ENCODE results near the gene PLA2G1B.

PLA2G1B gene

DNA sequence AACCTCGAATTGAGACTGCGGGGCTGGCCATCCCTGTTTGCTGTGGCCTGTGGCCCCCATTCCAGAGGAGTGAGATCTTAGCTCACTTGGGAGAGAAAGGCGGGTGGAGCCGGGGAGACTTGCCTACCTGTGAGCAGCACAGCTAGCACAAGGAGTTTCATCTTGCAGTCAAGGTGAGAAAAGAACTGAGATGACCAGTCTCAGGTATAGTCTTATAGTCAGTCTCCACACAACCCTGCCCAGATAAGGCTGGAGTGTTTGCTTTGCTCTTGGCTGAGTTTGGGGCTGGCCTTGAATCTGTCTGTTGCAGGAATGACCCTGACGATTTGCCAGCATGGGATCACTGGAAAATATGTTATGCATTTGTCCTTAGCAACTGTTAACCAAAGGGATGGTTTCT, at the start of gene PLA2G1B:
PLA2G1B (minus strand) TSS at position 187 of the 400 bp plus-strand sequence; CDS start at position 161, 26 bp downstream.
- TF ChIP-seq, protein P1, sequence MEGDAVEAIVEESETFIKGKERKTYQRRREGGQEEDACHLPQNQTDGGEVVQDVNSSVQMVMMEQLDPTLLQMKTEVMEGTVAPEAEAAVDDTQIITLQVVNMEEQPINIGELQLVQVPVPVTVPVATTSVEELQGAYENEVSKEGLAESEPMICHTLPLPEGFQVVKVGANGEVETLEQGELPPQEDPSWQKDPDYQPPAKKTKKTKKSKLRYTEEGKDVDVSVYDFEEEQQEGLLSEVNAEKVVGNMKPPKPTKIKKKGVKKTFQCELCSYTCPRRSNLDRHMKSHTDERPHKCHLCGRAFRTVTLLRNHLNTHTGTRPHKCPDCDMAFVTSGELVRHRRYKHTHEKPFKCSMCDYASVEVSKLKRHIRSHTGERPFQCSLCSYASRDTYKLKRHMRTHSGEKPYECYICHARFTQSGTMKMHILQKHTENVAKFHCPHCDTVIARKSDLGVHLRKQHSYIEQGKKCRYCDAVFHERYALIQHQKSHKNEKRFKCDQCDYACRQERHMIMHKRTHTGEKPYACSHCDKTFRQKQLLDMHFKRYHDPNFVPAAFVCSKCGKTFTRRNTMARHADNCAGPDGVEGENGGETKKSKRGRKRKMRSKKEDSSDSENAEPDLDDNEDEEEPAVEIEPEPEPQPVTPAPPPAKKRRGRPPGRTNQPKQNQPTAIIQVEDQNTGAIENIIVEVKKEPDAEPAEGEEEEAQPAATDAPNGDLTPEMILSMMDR (IDR thresholded peaks at IDR 0.05; ENCODE audit: extremely low read depth, missing control alignments), result no peak

DNA sequence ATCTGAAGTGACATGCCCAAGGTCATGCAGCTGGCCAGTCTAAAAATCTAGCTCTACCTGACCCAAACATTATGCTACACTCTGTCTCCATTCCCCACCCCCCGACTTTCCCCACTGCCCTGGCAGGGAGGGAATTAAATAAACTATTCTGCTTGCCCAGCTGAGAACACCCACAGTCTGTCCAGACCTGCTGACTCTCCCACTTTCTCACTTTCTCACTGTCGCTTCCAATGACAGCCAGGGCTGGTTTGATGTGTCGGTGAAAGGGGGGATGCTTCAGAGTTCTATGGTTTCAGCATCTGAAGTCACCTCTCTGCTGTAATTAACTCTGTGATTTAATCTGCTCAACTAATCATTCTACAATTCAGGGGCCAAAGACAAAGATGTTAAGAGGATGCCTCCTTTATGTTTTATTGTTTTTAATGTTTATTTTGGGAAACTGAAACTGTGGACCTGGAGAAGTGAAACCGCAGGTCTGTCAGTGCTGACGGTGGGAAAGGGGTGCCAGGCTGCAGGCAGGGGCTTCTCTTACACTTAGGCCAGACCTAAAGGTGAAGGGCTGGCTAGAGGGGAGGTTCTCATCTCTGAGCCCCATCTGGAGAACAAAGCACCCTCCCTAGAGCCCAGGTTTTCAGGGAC, 49.5 kb upstream of the PLA2G1B start:
- no peak for DNase-seq (ENCODE audit: low spot score)

More for the DNA sequence above, at the start of gene PLA2G1B:
- no peak for DNase-seq (ENCODE audit: low spot score)

DNA sequence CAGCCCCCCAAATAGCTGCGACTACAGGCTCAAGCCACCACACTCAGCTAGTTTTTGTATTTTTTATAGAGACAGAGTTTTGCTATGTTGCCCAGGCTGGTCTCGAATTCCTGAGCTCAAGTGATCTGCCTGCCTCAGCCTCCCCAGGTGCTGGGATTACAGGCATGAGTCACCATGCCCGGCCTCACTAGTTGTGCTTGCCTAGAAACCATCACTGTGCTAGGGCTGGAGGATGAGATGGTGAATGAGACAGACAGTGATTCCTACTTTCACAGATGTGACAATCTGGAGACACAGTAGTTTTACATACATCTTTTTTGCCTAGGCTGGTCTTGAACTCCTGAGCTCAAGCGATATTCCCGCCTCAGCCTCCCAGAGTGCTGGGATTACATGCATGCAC, 48.8 kb upstream of the PLA2G1B start:
- DNase-seq (ENCODE audit: low spot score), result no peak
- TF ChIP-seq, protein P1 (IDR thresholded peaks at IDR 0.05; ENCODE audit: extremely low read depth, missing control alignments), result no peak

More for the DNA sequence above, 49.5 kb upstream of the PLA2G1B start:
- TF ChIP-seq, protein P1 (IDR thresholded peaks at IDR 0.05; ENCODE audit: extremely low read depth, missing control alignments), result no peak

DNA sequence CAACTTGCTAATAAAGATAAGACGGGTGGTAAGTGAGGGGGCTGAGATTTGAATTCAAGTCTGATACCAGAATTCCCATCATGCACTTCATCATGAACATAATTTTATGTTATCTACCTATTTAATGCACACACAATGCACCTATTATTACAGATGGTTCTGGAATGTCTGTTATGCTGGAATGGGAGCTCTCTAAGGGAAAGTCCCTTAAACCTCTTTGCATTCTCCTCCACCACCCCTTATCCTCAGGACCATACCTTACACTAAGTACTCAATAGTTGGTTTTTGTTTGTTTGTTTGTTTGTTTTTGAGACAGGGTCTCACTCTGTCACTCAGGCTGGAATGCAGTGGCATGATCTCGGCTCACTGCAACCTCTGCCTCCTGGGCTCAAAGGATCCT, 48.4 kb upstream of the PLA2G1B start:
- DNase-seq (ENCODE audit: low spot score), result no peak
- TF ChIP-seq, protein P1 (IDR thresholded peaks at IDR 0.05; ENCODE audit: extremely low read depth, missing control alignments), result no peak

DNA sequence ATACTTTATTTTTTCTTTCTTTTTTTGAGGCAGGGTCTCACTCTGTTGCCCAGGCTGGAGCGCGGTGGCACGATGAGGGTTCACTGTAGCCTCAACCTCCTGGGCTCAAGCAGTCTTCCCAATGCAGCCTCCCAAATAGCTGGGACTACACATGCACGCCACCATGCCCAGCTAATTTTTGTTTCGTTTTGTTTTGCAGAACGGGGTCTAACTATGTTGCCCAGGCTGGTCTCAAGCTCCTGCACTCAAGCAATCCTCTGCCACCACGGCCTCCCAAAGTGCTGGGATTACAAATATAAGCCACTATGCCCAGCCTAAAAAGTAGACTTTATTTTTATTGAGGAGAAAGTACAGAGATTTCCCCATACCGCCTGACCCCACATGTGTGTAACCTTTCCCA, 46.1 kb upstream of the PLA2G1B start:
- DNase-seq (ENCODE audit: low spot score), result no peak
- TF ChIP-seq, protein P1 (IDR thresholded peaks at IDR 0.05; ENCODE audit: extremely low read depth, missing control alignments), result no peak

DNA sequence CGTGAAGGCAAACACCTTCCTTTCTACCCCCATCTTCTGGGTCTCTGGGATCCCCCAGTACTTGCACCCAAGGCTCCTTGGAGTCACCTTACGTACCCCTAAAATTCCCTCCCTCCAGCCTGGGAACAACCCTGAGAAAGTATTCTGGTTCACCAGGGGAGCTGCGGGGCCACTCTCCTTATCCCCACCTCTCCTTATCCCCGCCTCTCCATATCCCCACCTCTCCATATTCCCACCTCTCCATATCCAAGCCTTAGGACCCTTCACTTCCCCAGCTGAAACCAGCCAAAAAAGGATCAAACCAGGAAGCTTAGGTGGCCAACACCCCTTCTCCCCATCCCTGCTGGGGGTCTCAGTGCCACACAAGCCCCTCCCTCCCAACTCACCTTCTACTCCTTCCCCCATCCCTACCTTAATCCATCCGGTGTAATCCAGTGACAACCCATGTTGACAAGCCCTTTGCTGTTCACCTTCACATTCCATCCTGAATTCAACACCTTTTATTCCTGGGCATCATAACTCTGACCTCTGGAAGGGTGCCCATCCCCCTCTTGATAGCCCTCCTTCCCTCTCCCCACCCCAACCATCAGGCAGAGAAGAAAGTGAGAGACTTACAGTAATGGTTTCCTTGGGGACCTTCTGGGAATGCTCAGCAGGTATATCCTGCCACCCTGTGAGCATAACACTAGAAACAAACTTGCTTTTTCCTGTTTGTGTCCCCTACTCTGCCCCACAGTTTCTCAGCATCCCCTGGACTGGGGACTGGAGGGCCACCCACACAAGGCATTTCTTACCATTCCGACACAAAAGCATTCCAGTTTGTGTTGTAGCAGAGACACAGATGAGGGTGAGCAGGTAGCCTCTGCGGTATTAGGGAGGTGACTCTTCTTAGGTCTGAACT, 43.0 kb upstream of the PLA2G1B start:
- TF ChIP-seq, protein P1 (IDR thresholded peaks at IDR 0.05; ENCODE audit: extremely low read depth, missing control alignments), result no peak
- no peak for DNase-seq (ENCODE audit: low spot score)

All from GM20000 (cell line).